G401.6 (cell line): ENCODE measurements around the gene ATG9A.
A peak's percentile ranks its signal among the peaks of the same experiment; 100 is the strongest.
"Not testable (repeated sequence)": the region's sequence is repeated elsewhere in the genome, so short reads cannot be mapped to it uniquely, and the experiment has no call there.

ENCODE experiments used
- FAIRE-seq: peaks from 2 replicates; lab custom pipeline; 2012; peaks lifted over from hg19 to GRCh38; lab: Jason Lieb, UNC

The ATG9A gene

DNA sequence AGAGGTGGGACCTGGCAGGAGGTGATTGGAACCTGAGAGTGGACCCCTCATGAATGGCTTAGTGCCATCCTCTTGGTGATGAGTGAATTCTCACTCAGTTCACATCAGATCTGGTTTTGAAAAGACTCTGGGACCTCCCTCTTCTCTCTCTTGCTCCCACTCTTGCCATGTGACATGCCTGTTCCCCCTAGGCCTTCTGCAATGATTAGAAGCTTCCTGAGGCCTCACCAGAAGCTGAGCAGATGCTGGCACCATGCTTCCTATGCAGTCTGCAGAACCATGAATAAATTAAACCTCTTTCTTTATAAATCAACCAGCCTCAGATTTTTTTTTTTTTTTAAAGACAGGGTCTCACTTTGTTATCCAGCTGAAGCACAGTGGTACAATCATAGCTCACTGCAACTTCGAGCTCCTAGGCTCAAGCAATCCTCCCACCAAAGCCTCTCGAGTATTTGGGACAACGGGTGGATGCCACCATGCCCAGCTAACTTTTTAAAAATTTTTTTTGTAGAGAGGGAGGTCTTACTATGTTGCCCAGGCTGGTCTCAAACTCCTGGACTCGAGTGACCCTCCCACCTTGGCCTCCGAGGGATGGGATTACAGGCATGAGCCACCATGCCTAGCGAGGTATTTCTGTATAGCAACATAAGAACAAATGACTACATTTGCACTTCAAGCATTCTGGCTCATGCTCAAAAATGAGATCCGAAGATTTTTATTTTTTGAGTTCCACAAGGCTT is 24.8 kb downstream of the ATG9A start:
- no peak for FAIRE-seq

- FAIRE-seq: not testable (repeated sequence)
Observed at GRCh38 chr2:219201331-219201730, 28.1 kb downstream of the ATG9A start.

GRCh38 chr2:219200502-219201326 is 28.7 kb downstream of the ATG9A start:
- FAIRE-seq: not testable (repeated sequence)

- FAIRE-seq: no peak
Observed at GRCh38 chr2:219199470-219200211, 29.8 kb downstream of the ATG9A start.

- FAIRE-seq: no peak
Observed at GRCh38 chr2:219198974-219199373, 30.5 kb downstream of the ATG9A start.

- FAIRE-seq: no peak
Observed at GRCh38 chr2:219197388-219197787, 32.0 kb downstream of the ATG9A start.

- no peak for FAIRE-seq
Observed at GRCh38 chr2:219186754-219187456, 42.5 kb downstream of the ATG9A start.

DNA sequence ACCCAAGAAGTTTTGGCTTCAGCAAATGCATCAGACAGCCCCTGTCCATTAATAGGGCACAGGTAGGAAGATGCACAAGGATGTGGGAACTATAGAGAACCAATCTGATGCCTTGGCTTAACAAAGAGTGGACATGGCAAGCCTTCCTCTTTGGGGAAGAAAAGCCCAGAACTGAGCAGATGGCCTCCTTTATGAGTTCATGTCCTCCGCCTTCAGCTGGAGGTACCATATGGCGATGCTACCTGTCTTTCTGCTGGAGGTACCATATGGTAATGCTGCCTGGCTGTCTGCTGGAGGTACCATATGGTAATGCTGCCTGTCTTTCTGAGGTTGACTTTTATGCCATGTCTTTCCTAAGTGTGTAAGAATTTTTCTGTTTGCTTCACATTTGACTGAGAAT is 45.3 kb downstream of the ATG9A start:
- no peak for FAIRE-seq

GRCh38 chr2:219183151-219183772 is 46.2 kb downstream of the ATG9A start:
- no peak for FAIRE-seq

DNA sequence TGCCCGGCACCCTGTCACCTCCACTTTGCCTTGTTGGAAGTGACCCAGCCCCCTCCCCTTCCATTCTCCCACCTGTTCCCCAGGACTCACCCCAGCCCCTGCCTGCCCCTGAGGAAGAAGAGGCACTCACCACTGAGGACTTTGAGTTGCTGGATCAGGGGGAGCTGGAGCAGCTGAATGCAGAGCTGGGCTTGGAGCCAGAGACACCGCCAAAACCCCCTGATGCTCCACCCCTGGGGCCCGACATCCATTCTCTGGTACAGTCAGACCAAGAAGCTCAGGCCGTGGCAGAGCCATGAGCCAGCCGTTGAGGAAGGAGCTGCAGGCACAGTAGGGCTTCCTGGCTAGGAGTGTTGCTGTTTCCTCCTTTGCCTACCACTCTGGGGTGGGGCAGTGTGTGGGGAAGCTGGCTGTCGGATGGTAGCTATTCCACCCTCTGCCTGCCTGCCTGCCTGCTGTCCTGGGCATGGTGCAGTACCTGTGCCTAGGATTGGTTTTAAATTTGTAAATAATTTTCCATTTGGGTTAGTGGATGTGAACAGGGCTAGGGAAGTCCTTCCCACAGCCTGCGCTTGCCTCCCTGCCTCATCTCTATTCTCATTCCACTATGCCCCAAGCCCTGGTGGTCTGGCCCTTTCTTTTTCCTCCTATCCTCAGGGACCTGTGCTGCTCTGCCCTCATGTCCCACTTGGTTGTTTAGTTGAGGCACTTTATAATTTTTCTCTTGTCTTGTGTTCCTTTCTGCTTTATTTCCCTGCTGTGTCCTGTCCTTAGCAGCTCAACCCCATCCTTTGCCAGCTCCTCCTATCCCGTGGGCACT is 46.9 kb downstream of the ATG9A start:
- FAIRE-seq: no peak

DNA sequence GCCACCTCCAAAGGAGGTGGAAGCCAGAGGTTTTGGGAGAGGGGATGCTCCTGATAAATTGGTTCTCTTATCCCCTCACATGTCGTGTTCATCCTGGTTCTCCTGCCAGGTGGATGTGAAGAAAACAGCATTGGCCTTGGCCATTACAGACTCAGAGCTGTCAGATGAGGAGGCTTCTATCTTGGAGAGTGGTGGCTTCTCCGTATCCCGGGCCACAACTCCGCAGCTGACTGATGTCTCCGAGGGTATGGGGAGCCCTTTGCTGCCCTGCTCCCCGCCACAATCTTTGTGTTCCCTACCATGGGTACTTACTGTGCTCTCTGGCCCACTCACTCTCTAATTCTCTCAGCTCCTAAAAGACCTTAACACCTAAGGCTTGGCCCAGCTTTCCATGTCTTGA is 47.9 kb downstream of the ATG9A start:
- FAIRE-seq: no peak

DNA sequence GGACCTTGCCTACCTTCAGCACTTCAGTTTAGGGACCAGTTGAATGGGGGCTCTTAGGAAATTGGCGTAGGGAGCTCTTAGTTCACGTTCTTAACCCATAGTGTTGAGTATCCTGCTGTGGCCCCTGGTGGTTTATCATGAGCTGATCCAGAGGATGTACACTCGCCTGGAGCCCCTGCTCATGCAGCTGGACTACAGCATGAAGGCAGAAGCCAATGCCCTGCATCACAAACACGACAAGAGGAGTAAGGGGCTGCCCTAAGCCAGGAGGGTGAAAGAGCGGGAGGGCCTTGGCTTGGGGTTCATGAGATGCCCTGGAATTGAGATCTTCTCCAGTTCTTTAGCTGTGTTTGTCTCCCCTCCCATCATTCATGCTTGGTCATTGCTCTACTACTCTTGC is 48.5 kb downstream of the ATG9A start:
- FAIRE-seq: no peak

DNA sequence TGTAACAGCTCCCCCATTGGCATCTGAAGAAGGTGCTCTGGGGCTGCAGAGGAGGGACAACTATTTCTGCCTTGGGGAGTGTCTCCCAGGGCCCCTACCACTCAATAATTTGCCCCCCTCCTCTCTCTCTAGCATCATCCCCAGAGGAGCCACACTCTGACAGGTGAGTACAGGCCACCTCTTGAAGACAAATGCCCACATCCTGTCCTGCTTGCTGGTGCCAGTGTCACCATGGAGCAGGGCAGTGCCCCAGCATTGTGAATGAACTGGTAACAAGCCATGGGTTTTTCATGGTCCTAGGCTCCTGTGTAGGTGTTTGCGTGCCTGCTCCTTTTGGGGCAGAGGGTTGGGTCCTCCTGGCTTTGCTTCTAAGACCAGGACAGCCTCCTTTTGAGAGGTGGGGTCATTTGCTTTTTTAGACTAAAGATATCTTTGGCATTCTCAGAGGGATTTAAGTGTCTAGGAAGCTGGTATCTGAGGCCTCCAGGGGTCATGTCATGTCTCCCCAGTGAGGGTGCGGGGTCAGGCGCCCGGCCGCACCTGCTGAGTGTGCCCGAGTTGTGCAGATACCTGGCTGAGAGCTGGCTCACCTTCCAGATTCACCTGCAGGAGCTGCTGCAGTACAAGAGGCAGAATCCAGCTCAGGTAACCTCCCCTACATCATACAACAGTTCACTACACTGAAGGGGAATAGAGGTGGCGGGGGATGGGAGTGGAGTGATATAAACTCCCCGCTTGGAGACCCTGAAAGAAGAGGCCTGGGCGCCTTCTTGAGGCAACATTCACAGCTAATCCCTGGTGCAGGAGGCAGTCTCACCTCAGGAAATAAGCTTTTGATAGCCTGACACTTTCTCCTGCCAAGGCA is 49.6 kb downstream of the ATG9A start:
- FAIRE-seq: no peak

GRCh38 chr2:219178377-219179175 is 50.9 kb downstream of the ATG9A start:
- FAIRE-seq: no peak

GRCh38 chr2:219177552-219178376 is 51.7 kb downstream of the ATG9A start, which contains the start of gene RETREG2:
Gene RETREG2 (plus strand): TSS chr2:219178275. CDS start chr2:219178353, 78 bp downstream.
- FAIRE-seq: peak; percentile 60

- FAIRE-seq: no peak
Observed at GRCh38 chr2:219176818-219177551, 52.5 kb downstream of the ATG9A start, which contains the start of gene CNPPD1. Gene CNPPD1 (minus strand): TSS chr2:219176925. CDS start chr2:219176828, 97 bp downstream.
